Gastrocnemius medialis (tissue), 4 donors: ENCODE data around the gene SRGAP1.

ENCODE experiments used
- CTCF ChIP-seq, 5 experiments: fragments of 450-650 bp in 3 of 5; fragments of 200-600 bp in 2 of 5; sonication (generic) in 2 of 5; IDR thresholded peaks in 4 of 5; conservative IDR thresholded peaks in 1 of 5; 1 replicate in 4 of 5; 2 replicates in 1 of 5; pipeline ENCODE4 v1.5.1; 2016 to 2019; ENCODE audit warnings: antibody characterized with exemption in 5 of 5, mild to moderate bottlenecking in 3 of 5, moderate library complexity in 3 of 5
- POLR2A ChIP-seq, 2 donors: fragments of 450-650 bp; IDR thresholded peaks; one replicate each; pipeline ENCODE4 v1.6.1; 2017; ENCODE audit warnings: antibody characterized with exemption in 2 of 2, mild to moderate bottlenecking in 2 of 2, moderate library complexity in 2 of 2

DNA sequence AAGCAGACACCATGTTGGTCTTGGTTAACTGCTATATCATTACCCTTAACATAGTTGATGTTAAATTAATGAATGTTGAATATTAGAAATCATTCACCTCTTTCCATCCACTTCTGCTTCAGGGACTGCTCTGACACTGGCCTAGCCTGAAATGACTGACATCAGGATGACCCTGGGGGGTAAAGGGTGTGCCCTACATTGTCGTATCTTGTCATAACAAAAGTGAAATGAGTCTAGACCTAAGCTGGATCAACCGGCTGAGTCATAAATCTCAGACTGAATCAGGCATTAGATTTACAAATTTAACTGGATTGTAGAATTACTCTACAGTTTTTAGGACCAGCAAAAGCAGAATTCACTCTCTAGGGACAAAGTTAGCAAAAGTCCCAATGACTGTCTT lies 342.3 kb downstream of the SRGAP1 start:
- no peak for TF ChIP-seq POLR2A (IDR thresholded peaks at IDR 0.05)
- TF ChIP-seq CTCF (IDR thresholded peaks at IDR 0.05 in 4 of 5, conservative IDR thresholded peaks at IDR 0.05 in 1 of 5): no peak
